H9 (cell line): ENCODE results near the gene OSBPL10. TPM values are rescaled to one million over a fixed set of nuclear protein-coding genes. Genes with fewer than 3 reads are reported as not detected.

ENCODE experiments used
- DNase-seq: peaks from one replicate; pipeline ENCODE4 v3.0.0-alpha.2; 2017
- H2AFZ ChIP-seq: one replicate; pipeline ENCODE4 v1.6.1; 2013; ENCODE audit warnings: mild to moderate bottlenecking, low read length, control low read depth, moderate library complexity
- H2AK5ac ChIP-seq: 2 replicates; pipeline ENCODE4 v1.6.1; 2013; ENCODE audit warnings: low read length, control low read depth, mixed read lengths; ENCODE audit not compliant: insufficient read length
- H2BK120ac ChIP-seq: one replicate; pipeline ENCODE4 v1.6.1; 2013; ENCODE audit warnings: low read depth, mild to moderate bottlenecking, low read length, control low read depth, inconsistent platforms; ENCODE audit not compliant: poor library complexity, severe bottlenecking
- H2BK12ac ChIP-seq: 2 replicates; pipeline ENCODE4 v1.6.1; 2013; ENCODE audit warnings: low read length, control low read depth, mixed read lengths, low read depth; ENCODE audit not compliant: insufficient read length
- H2BK15ac ChIP-seq: 2 replicates; pipeline ENCODE4 v1.6.1; 2013; ENCODE audit warnings: low read depth, low read length, control low read depth
- H2BK20ac ChIP-seq: one replicate; pipeline ENCODE4 v1.6.1; 2013; ENCODE audit warnings: low read depth, mild to moderate bottlenecking, low read length, control low read depth, inconsistent platforms; ENCODE audit not compliant: poor library complexity, severe bottlenecking
- H2BK5ac ChIP-seq: 2 replicates; pipeline ENCODE4 v1.6.1; 2013; ENCODE audit warnings: low read length, control low read depth, mixed read lengths; ENCODE audit not compliant: insufficient read length
- H3K14ac ChIP-seq: 2 replicates; pipeline ENCODE4 v1.6.1; 2013; ENCODE audit warnings: low read length, control low read depth; ENCODE audit not compliant: insufficient read depth
- H3K18ac ChIP-seq: 2 replicates; pipeline ENCODE4 v1.6.1; 2013; ENCODE audit warnings: low read depth, mild to moderate bottlenecking, mixed read lengths, low read length, control low read depth; ENCODE audit not compliant: insufficient read length
- H3K23ac ChIP-seq: 2 replicates; pipeline ENCODE4 v1.6.1; 2013; ENCODE audit warnings: low read length, control low read depth, mixed read lengths, low read depth; ENCODE audit not compliant: insufficient read length
- H3K23me2 ChIP-seq: 2 replicates; pipeline ENCODE4 v1.6.1; 2013; ENCODE audit warnings: low read depth, mild to moderate bottlenecking, mixed read lengths, low read length, control low read depth; ENCODE audit not compliant: insufficient read length, poor library complexity, severe bottlenecking
- H3K27ac ChIP-seq: 2 replicates; pipeline ENCODE4 v1.5.1; 2013; ENCODE audit warnings: low read length, control low read depth, mixed read lengths, low read depth; ENCODE audit not compliant: insufficient read length
- H3K27me3 ChIP-seq: 2 replicates; pipeline ENCODE4 v1.6.1; 2013; ENCODE audit warnings: low read length, control low read depth, inconsistent platforms; ENCODE audit not compliant: insufficient read depth
- H3K4ac ChIP-seq: 2 replicates; pipeline ENCODE4 v1.6.1; 2013; ENCODE audit warnings: low read depth, mild to moderate bottlenecking, control low read depth, inconsistent platforms, low read length, moderate library complexity
- H3K4me1 ChIP-seq: 2 replicates; pipeline ENCODE4 v1.6.1; 2013; ENCODE audit warnings: low read length, control low read depth, inconsistent platforms; ENCODE audit not compliant: insufficient read depth
- H3K4me2 ChIP-seq: 2 replicates; pipeline ENCODE4 v1.6.1; 2013; ENCODE audit warnings: low read length, control low read depth, mixed read lengths; ENCODE audit not compliant: insufficient read length, insufficient read depth
- H3K56ac ChIP-seq: 2 replicates; pipeline ENCODE4 v1.6.1; 2013; ENCODE audit warnings: low read depth, mild to moderate bottlenecking, mixed read lengths, low read length, control low read depth; ENCODE audit not compliant: insufficient read length
- H3K79me1 ChIP-seq: 2 replicates; pipeline ENCODE4 v1.6.1; 2013; ENCODE audit warnings: low read depth, mild to moderate bottlenecking, moderate library complexity, low read length, control low read depth, inconsistent platforms; ENCODE audit not compliant: insufficient read depth, poor library complexity, severe bottlenecking
- H3K79me2 ChIP-seq: 2 replicates; pipeline ENCODE4 v1.6.1; 2013; ENCODE audit warnings: low read length, control low read depth, inconsistent platforms; ENCODE audit not compliant: insufficient read depth
- H3K9ac ChIP-seq: 2 replicates; pipeline ENCODE4 v1.6.1; 2013; ENCODE audit warnings: low read length, control low read depth, mixed read lengths; ENCODE audit not compliant: insufficient read length; ENCODE audit errors: extremely low read depth
- H3K9me3 ChIP-seq: one replicate; pipeline ENCODE4 v1.6.1; 2013; ENCODE audit warnings: low read depth, low read length, inconsistent platforms; ENCODE audit not compliant: control insufficient read depth
- H3T11ph ChIP-seq: one replicate; pipeline ENCODE4 v1.6.1; 2013; ENCODE audit warnings: mild to moderate bottlenecking, low read length, control low read depth, inconsistent platforms
- H4K20me1 ChIP-seq: one replicate; pipeline ENCODE4 v1.6.1; 2013; ENCODE audit not compliant: control insufficient read depth, insufficient read length, insufficient read depth
- H4K5ac ChIP-seq: 2 replicates; pipeline ENCODE4 v1.6.1; 2013; ENCODE audit warnings: low read depth, mild to moderate bottlenecking, mixed read lengths, low read length, control low read depth; ENCODE audit not compliant: insufficient read length
- H4K8ac ChIP-seq: replicated peaks from 2 replicates; pipeline ENCODE4 v1.6.1; 2013; ENCODE audit warnings: low read length, control low read depth, mixed read lengths, low read depth; ENCODE audit not compliant: insufficient read length
- H4K91ac ChIP-seq: 2 replicates; pipeline ENCODE4 v1.6.1; 2013; ENCODE audit warnings: low read depth, mild to moderate bottlenecking, moderate library complexity, mixed read lengths, low read length, control low read depth; ENCODE audit not compliant: insufficient read length
- H3K27ac Mint-ChIP-seq, 3 experiments: 2 replicates in 2 of 3; 3 replicates in 1 of 3; pipeline ENCODE4 v1.8.0; 2020 to 2021; ENCODE audit warnings: mixed read lengths in 3 of 3, mild to moderate bottlenecking in 1 of 3, moderate library complexity in 1 of 3
- H3K27me3 Mint-ChIP-seq: 2 replicates; pipeline ENCODE4 v1.8.0; 2021; ENCODE audit warnings: low read depth, mild to moderate bottlenecking, moderate library complexity, mixed read lengths
- H3K36me3 Mint-ChIP-seq, 3 experiments: 2 replicates in 2 of 3; 3 replicates in 1 of 3; pipeline ENCODE4 v1.8.0; 2020 to 2021; ENCODE audit warnings: low read depth in 3 of 3, mixed read lengths in 3 of 3; ENCODE audit not compliant: insufficient read depth in 1 of 3
- H3K4me1 Mint-ChIP-seq, 2 experiments: 2 replicates each; pipeline ENCODE4 v1.8.0; 2020; ENCODE audit warnings: mixed read lengths in 2 of 2
- H3K4me3 Mint-ChIP-seq, 2 experiments: 2 replicates in 1 of 2; 3 replicates in 1 of 2; pipeline ENCODE4 v1.8.0; 2020 to 2021; ENCODE audit warnings: mild to moderate bottlenecking in 2 of 2, mixed read lengths in 2 of 2, moderate library complexity in 1 of 2
- H3K9me3 Mint-ChIP-seq, 2 experiments: 2 replicates in 1 of 2; 3 replicates in 1 of 2; pipeline ENCODE4 v1.8.0; 2020; ENCODE audit warnings: mild to moderate bottlenecking in 2 of 2, mixed read lengths in 2 of 2, moderate library complexity in 1 of 2
- CTCF ChIP-seq: fragments of 200-600 bp; sonication (generic); conservative IDR thresholded peaks from 3 replicates; pipeline ENCODE4 v1.8.0; 2021; ENCODE audit warnings: antibody characterized with exemption, mild to moderate bottlenecking
- WGBS: extraction: QIAGEN DNeasy Blood & Tissue Kit; methylation state at CpG from one replicate; pipeline ENCODE4 v1.1.7; 2013; ENCODE audit warnings: missing lambda C conversion rate, low lambda C conversion rate, mixed read lengths; ENCODE audit not compliant: insufficient read length; ENCODE audit errors: extremely low coverage; 5-methylcytosine and 5-hydroxymethylcytosine counted together
- total RNA-seq: library from RNA; stranded (reverse); gene quantifications from 2 replicates; pipeline ENCODE4 v1.2.1, GENCODE V29; 2021

The OSBPL10 gene
- total RNA-seq, 1 experiment from 2014 or later, result 42.7 TPM

GRCh38 chr3:31947162-31947561 lies 33.9 kb downstream of the OSBPL10 start:
- H3K56ac ChIP-seq, result no peak overlapping the region
- H3T11ph ChIP-seq, result no peak overlapping the region
- H2BK120ac ChIP-seq, result no peak overlapping the region
- H4K20me1 ChIP-seq, result no peaks in the 10 kb centered on the region
- DNase-seq, result no peak
- no peak overlapping the region for H2BK20ac ChIP-seq
- H3K4me2 ChIP-seq, result no peak overlapping the region
- H3K36me3 Mint-ChIP-seq, result peaks cover 10 to 19% (median 17%) of the 10 kb centered on the region in 3 experiments
- no peak overlapping the region for H3K9ac ChIP-seq
- no peak overlapping the region for H3K14ac ChIP-seq
- no peak overlapping the region for H2AFZ ChIP-seq
- TF ChIP-seq CTCF, result no peak
- WGBS, result no CpG with 5 or more reads among the region's 4 CpGs
- peaks cover 22% of the 10 kb centered on the region for H3K4me1 ChIP-seq
- H2BK5ac ChIP-seq, result no peak overlapping the region
- H3K27ac Mint-ChIP-seq, result peak overlapping the region; percentile 18 to 44 (median 31); a peak in 4 of 7 replicates
- peaks cover 43% of the 10 kb centered on the region; the same call in 1 of the 2 replicates for H3K79me2 ChIP-seq
- peaks cover 11 to 14% of the 10 kb centered on the region in 2 experiments for H3K9me3 Mint-ChIP-seq
- H3K4me3 Mint-ChIP-seq, result no peak overlapping the region
- H3K27ac ChIP-seq, result no peak overlapping the region
- no peak overlapping the region for H4K5ac ChIP-seq
- H2BK15ac ChIP-seq, result no peak overlapping the region
- no peak overlapping the region for H3K4ac ChIP-seq
- no peak overlapping the region for H4K8ac ChIP-seq
- H3K23me2 ChIP-seq, result no peaks in the 10 kb centered on the region
- H3K23ac ChIP-seq, result no peak overlapping the region
- peaks cover 2% of the 10 kb centered on the region for H3K79me1 ChIP-seq
- H3K4me1 Mint-ChIP-seq, result peaks cover 41 to 46% of the 10 kb centered on the region in 2 experiments
- no peaks in the 10 kb centered on the region for H3K27me3 ChIP-seq
- no peaks in the 10 kb centered on the region for H3K27me3 Mint-ChIP-seq
- H3K9me3 ChIP-seq, result no peaks in the 10 kb centered on the region
- H3K18ac ChIP-seq, result peak overlapping the region; percentile 13
- H2BK12ac ChIP-seq, result no peak overlapping the region
- peak overlapping the region; percentile 12 for H2AK5ac ChIP-seq
- H4K91ac ChIP-seq, result no peak overlapping the region
